Embryonic facial prominence (tissue), 1 donor: Measurements from ENCODE around the gene SYNE1.
"Not testable (repeated sequence)": the region's sequence is repeated elsewhere in the genome, so short reads cannot be mapped to it uniquely, and the experiment has no call there.

Source experiments
- DNase-seq: peaks from one replicate; pipeline ENCODE4 v3.0.0-alpha.2; 2016; ENCODE audit errors: extremely low spot score

Gene SYNE1

GRCh38 chr6:152637296-152638047, at the start of gene SYNE1:
TSS of gene SYNE1 (minus strand) at chr6:152637362. CDS start at chr6:152628331, 9,031 bp downstream.
- no peak for DNase-seq

GRCh38 chr6:152685819-152686218, 48.7 kb upstream of the SYNE1 start:
- no peak for DNase-seq

- not testable (repeated sequence) for DNase-seq
These were observed 45.8 kb upstream of the SYNE1 start for GRCh38 chr6:152682935-152683334.

GRCh38 chr6:152682141-152682540, 45.0 kb upstream of the SYNE1 start:
- no peak for DNase-seq

- DNase-seq, result no peak
These were observed 43.8 kb upstream of the SYNE1 start for GRCh38 chr6:152680879-152681517.

GRCh38 chr6:152680151-152680550, 43.0 kb upstream of the SYNE1 start:
- DNase-seq, result no peak

- no peak for DNase-seq
These were observed 36.1 kb upstream of the SYNE1 start for GRCh38 chr6:152673236-152673635.

GRCh38 chr6:152671171-152671570, 34.0 kb upstream of the SYNE1 start:
- no peak for DNase-seq

- DNase-seq, result no peak
These were observed 32.7 kb upstream of the SYNE1 start for GRCh38 chr6:152669895-152670294.

- no peak for DNase-seq
These were observed 24.6 kb upstream of the SYNE1 start for GRCh38 chr6:152661776-152662175.

- DNase-seq, result no peak
These were observed 14.8 kb upstream of the SYNE1 start for GRCh38 chr6:152651986-152652385.

GRCh38 chr6:152648105-152648504, 10.9 kb upstream of the SYNE1 start:
- DNase-seq, result no peak

- DNase-seq, result not testable (repeated sequence)
These were observed 9.6 kb upstream of the SYNE1 start for GRCh38 chr6:152646732-152647131.

- no peak for DNase-seq
These were observed 5.6 kb upstream of the SYNE1 start for GRCh38 chr6:152642578-152643375.

GRCh38 chr6:152636609-152637295, 410 bp downstream of the SYNE1 start:
- no peak for DNase-seq

- DNase-seq, result no peak
These were observed 1.0 kb downstream of the SYNE1 start for GRCh38 chr6:152636021-152636608.

GRCh38 chr6:152634773-152635172, 2.4 kb downstream of the SYNE1 start:
- no peak for DNase-seq

GRCh38 chr6:152632121-152632782, 4.9 kb downstream of the SYNE1 start:
- no peak for DNase-seq

GRCh38 chr6:152631376-152631775, 5.8 kb downstream of the SYNE1 start:
- DNase-seq, result no peak

GRCh38 chr6:152630832-152631231, 6.3 kb downstream of the SYNE1 start:
- no peak for DNase-seq

GRCh38 chr6:152625213-152625612, 11.9 kb downstream of the SYNE1 start:
- DNase-seq, result no peak
